Brain pericyte (primary cell): ENCODE results near the gene EEIG1.

ENCODE experiments used
- DNase-seq: peaks from one replicate; pipeline ENCODE4 v3.0.0-alpha.2; 2012; ENCODE audit warnings: low read depth, low spot score

The EEIG1 gene

GRCh38 chr9:127941062-127941960, 39.5 kb downstream of the EEIG1 start:
- DNase-seq = no peak

- no peak for DNase-seq
These were observed 40.2 kb downstream of the EEIG1 start for GRCh38 chr9:127940593-127940992.

GRCh38 chr9:127938298-127938690, 42.5 kb downstream of the EEIG1 start:
- DNase-seq = no peak

- DNase-seq = no peak
These were observed 43.1 kb downstream of the EEIG1 start, which contains the start of gene DPM2 for GRCh38 chr9:127937388-127938297. DPM2 (minus strand) TSS chr9:127937854; CDS start chr9:127937820, 34 bp downstream.

- no peak for DNase-seq
These were observed 43.8 kb downstream of the EEIG1 start for GRCh38 chr9:127937056-127937387.

GRCh38 chr9:127936347-127936852, 44.4 kb downstream of the EEIG1 start:
- no peak for DNase-seq

GRCh38 chr9:127935765-127936221, 45.0 kb downstream of the EEIG1 start:
- DNase-seq = no peak

GRCh38 chr9:127934986-127935385, 45.8 kb downstream of the EEIG1 start:
- no peak for DNase-seq

GRCh38 chr9:127934248-127934647, 46.5 kb downstream of the EEIG1 start:
- DNase-seq = no peak

GRCh38 chr9:127931092-127931881, 49.5 kb downstream of the EEIG1 start:
- peak; percentile 68 for DNase-seq
